Thyroid gland (tissue), 4 donors: ENCODE measurements around the gene LRP4.

Experiments used
- CTCF ChIP-seq, 6 experiments: fragments of 200-600 bp in 3 of 6; fragments of 450-650 bp in 3 of 6; sonication (generic) in 3 of 6; IDR thresholded peaks; one replicate each; pipeline ENCODE4 v1.5.1; 2016 to 2019; ENCODE audit warnings: antibody characterized with exemption in 6 of 6, mild to moderate bottlenecking in 2 of 6, inconsistent platforms in 1 of 6, moderate library complexity in 1 of 6
- POLR2A ChIP-seq, 2 donors: fragments of 450-650 bp; IDR thresholded peaks; one replicate each; pipeline ENCODE4 v1.6.1; 2017; ENCODE audit warnings: antibody characterized with exemption in 2 of 2, mild to moderate bottlenecking in 2 of 2, moderate library complexity in 1 of 2

GRCh38 chr11:46895821-46896220 is 22.5 kb downstream of the LRP4 start:
- TF ChIP-seq CTCF (IDR thresholded peaks at IDR 0.05) = no peak
- no peak for TF ChIP-seq POLR2A (IDR thresholded peaks at IDR 0.05)
